Activated T-helper 2 cell treated with anti-CD3 and anti-CD28 coated beads, Interferon-gamma antibody, Interleukin-2, Interleukin-4, amounts not matched to agents 10 μg/mL and 5 μg/mL and 100 μg/mL, durations not matched to agents 14 hours and 24 hours and 36 hours (primary cell): Measurements from ENCODE around the gene GLYAT. TPM values are rescaled to one million over a fixed set of nuclear protein-coding genes. Genes with fewer than 3 reads are reported as not detected.

Experiments used
- DNase-seq: peaks from one replicate; pipeline ENCODE4 v3.0.0; 2021; ENCODE audit warnings: low spot score
- H3K27ac Mint-ChIP-seq: one replicate; pipeline ENCODE4 v1.8.0; 2021; ENCODE audit warnings: mixed read lengths
- H3K27me3 Mint-ChIP-seq: one replicate; pipeline ENCODE4 v1.8.0; 2021; ENCODE audit warnings: low read depth, mixed read lengths
- H3K36me3 Mint-ChIP-seq: one replicate; pipeline ENCODE4 v1.8.0; 2021; ENCODE audit warnings: low read depth, mixed read lengths
- H3K4me1 Mint-ChIP-seq: one replicate; pipeline ENCODE4 v1.8.0; 2021; ENCODE audit warnings: low read depth, mixed read lengths
- H3K4me3 Mint-ChIP-seq: one replicate; pipeline ENCODE4 v1.8.0; 2021; ENCODE audit warnings: low read depth, mild to moderate bottlenecking, moderate library complexity, mixed read lengths
- H3K9me3 Mint-ChIP-seq: one replicate; pipeline ENCODE4 v1.8.0; 2021; ENCODE audit warnings: mixed read lengths
- intact Hi-C: fragments of 100-400 bp; cut with micrococcal nuclease; formaldehyde crosslinking; loops from one replicate; pipeline ENCODE4 v1.15.1; 2023
- total RNA-seq: library from RNA; stranded (reverse); gene quantifications from 2 replicates; pipeline ENCODE4 v1.2.3, GENCODE V29; 2022

The GLYAT gene, protein sequence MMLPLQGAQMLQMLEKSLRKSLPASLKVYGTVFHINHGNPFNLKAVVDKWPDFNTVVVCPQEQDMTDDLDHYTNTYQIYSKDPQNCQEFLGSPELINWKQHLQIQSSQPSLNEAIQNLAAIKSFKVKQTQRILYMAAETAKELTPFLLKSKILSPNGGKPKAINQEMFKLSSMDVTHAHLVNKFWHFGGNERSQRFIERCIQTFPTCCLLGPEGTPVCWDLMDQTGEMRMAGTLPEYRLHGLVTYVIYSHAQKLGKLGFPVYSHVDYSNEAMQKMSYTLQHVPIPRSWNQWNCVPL
- total RNA-seq = not detected in 2 replicates

DNA sequence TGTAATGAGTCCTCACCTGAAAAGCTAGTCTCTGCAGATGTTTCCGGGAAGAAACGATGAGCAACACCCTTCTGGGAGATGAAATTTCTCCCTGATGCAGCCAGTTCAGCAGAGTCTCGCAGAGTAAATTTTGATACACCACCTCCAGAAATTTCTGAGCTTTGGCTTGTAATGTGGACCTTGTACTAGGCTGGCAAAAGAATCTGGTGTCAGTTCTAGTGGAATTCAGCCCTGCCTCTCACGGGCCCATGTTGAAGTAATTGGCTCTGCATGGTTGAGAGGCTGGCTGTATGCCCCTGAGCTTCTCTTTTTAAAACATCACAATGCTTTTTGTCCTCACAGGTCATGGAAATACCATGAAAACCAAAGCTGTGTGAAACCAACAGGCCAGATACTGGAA, at the start of gene GLYAT:
Gene GLYAT, minus strand, starts transcription at position 125 of the 400 bp plus-strand sequence. CDS start 7,447 bp downstream, outside the sequence.
- H3K27ac Mint-ChIP-seq = no peak within 1 kb of the TSS
- H3K4me3 Mint-ChIP-seq = no peak within 1 kb of the TSS
- intact Hi-C loops = no loop called here
- DNase-seq = no peak
- no peaks in the 10 kb centered on the region for H3K9me3 Mint-ChIP-seq
- no peaks in the 10 kb centered on the region for H3K36me3 Mint-ChIP-seq
- H3K27me3 Mint-ChIP-seq = no peaks in the 10 kb centered on the region
- peaks cover 4% of the 10 kb centered on the region for H3K4me1 Mint-ChIP-seq

DNA sequence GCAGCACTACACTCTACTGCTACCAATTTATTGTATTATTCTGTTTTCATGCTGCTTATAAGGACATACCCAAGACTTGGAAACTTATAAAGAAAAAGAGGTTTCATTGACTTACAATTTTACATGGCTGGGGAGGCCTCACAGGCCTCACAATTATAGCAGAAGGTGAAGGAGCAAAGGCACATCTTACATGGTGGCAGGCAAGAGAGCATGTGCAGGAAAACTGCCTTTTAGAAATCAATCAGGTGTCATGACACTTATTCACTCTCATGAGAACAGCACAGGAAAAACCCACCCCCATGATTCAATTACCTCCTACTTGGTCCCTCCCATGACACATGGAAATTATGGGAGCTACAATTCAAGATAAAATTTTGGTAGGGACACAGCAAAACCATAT, 49.6 kb upstream of the GLYAT start:
- H3K4me1 Mint-ChIP-seq = no peaks in the 10 kb centered on the region
- H3K4me3 Mint-ChIP-seq = no peak overlapping the region
- H3K36me3 Mint-ChIP-seq = no peaks in the 10 kb centered on the region
- no peaks in the 10 kb centered on the region for H3K9me3 Mint-ChIP-seq
- H3K27me3 Mint-ChIP-seq = peaks cover 4% of the 10 kb centered on the region
- intact Hi-C loops = no loop called here
- H3K27ac Mint-ChIP-seq = no peak overlapping the region
- DNase-seq = no peak

DNA sequence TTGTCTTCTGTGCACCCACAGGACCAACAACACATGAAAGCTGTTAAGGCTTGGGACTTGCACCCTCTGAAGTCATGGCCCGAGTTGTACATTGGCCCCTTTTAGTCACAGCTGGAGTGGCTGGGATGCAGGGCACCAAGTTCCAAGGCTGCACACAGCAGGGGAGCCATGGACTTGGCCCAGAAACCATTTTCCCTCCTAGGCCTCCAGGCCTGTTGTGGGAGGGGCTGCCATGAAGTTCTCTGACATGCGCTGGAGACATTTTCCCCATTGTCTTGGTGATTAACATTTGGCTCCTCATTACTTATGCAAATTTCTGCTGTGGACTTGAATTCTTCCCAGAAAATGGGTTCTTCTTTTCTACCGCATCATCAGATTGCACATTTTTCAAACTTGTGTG, 48.8 kb upstream of the GLYAT start:
- Mint-ChIP-seq H3K9me3 (no peaks in the 10 kb centered on the region), H3K4me3 (no peak overlapping the region)

DNA sequence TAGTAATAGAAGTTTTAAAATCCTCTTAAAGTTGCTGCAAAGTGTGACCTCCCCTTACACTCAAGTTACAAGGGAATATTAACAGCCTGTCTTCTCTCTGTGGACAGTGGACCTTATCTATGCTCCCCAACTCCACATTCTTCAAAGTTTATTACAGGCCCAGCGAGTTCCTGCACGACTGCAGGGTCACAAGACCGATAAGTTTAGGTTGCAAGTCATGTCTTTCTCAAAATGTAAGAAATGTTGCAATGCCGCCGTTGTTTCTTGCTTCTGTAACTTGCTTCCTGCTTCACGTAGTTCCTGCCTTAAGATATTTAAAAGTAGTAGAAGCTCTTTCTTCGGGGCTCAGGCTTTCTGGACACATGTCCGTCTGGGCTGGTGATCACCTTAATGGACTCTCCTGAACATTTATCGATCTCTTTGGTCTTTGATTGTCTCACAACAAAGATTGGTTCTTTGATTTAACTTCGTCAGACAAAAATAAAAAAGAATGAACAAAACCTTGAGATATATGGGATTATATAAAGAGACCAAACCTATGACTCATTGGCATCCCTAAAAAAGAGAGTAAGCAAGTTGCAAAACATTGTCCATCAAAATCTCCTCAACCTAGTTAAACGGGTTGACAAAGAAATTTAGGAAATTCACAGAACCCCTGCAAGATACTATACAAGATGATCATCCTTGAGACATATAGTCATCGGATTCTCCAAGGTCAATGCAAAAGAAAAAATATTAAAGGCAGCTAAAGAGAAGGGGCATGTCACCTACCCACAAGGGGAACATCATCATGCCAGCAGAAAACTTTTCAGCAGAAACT, 45.4 kb upstream of the GLYAT start:
- intact Hi-C loops = no loop called here
- H3K36me3 Mint-ChIP-seq = no peaks in the 10 kb centered on the region
- H3K9me3 Mint-ChIP-seq = no peaks in the 10 kb centered on the region
- H3K27me3 Mint-ChIP-seq = peaks cover 4% of the 10 kb centered on the region
- no peaks in the 10 kb centered on the region for H3K4me1 Mint-ChIP-seq
- no peak for DNase-seq
- H3K27ac Mint-ChIP-seq = no peak overlapping the region
- no peak overlapping the region for H3K4me3 Mint-ChIP-seq

More for the DNA sequence above, 48.8 kb upstream of the GLYAT start:
- Mint-ChIP-seq H3K27me3 (peaks cover 4% of the 10 kb centered on the region), H3K27ac (no peak overlapping the region), H3K4me1 (no peaks in the 10 kb centered on the region), H3K36me3 (no peaks in the 10 kb centered on the region)
- no peak for DNase-seq
- intact Hi-C loops = no loop called here

DNA sequence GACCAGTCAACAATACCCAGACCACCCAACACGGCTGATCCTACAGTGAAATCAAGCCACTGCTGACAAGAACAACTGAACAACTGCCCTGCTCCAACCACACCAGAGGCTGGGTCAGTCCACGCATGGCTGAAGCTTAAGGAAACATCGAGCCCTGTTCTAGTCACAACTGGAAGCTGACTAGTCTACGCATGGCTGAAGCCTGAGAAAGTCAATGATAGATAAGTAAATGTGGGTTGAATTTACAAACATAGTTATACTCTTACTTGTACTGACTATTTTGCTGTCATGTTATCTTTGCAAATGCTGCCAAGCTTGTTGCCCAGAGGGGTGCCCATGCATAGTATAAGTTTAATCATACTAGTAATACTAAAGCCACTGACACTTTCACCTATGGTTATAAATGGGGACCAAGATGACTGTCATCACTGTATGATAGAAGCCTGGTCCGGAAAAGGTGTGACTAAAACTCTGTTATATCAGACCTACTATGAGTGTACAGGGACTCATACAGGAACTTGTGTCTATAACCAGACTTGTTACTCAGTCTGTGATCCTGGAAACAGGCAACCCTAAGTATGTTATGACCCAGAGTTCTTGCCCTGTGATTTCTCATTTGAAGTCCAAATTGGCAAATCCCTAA, 43.4 kb upstream of the GLYAT start:
- H3K4me3 Mint-ChIP-seq = no peak overlapping the region
- intact Hi-C loops = no loop called here
- peaks cover 3% of the 10 kb centered on the region for H3K4me1 Mint-ChIP-seq
- no peak overlapping the region for H3K27ac Mint-ChIP-seq
- DNase-seq = no peak
- peaks cover 4% of the 10 kb centered on the region for H3K27me3 Mint-ChIP-seq
- no peaks in the 10 kb centered on the region for H3K9me3 Mint-ChIP-seq
- no peaks in the 10 kb centered on the region for H3K36me3 Mint-ChIP-seq

DNA sequence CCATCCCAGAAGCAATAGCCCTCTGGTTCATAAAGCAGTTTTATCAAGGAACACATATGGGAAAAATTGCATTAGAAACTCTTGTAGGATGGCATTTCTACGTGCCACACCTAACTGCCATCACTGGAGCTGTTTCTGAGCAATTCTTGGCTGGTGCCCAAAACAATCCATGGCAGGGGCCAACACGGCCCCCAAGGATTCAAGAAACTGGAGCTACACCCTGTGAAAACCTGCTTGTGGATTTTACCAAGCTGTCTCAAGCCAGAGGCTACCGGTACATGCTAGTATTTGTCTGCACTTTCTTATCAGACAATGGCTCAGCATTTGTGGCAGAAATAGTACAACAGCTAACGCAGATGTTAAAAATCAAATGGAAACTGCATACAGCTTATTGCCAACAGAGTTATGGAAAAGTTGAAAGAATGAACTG, 42.4 kb upstream of the GLYAT start:
- Mint-ChIP-seq H3K27me3 (peaks cover 6% of the 10 kb centered on the region), H3K4me1 (peaks cover 3% of the 10 kb centered on the region), H3K4me3 (no peak overlapping the region), H3K27ac (no peak overlapping the region), H3K9me3 (no peaks in the 10 kb centered on the region), H3K36me3 (no peaks in the 10 kb centered on the region)
- intact Hi-C loops = no loop called here
- no peak for DNase-seq

DNA sequence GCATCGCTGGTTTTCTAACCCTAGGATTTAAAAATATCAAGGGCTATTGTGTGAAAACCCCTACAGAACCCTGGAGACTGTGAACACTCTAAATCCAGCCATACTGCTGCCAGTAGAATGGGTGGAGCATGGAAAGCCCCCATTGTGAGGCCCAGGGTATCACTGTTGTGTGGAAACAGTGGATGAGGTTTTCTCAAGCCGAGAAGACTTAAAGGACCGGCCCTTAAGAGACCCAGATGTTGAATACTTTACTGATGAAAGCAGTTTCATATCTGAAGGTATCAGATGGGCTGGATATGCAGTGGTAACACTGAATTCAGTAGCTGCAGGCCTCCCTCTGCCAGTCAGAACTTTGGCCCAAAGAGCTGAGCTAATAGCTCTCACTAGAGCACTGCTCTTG, 41.6 kb upstream of the GLYAT start:
- DNase-seq = no peak
- no peak overlapping the region for H3K27ac Mint-ChIP-seq
- no peak overlapping the region for H3K4me3 Mint-ChIP-seq
- H3K27me3 Mint-ChIP-seq = peaks cover 6% of the 10 kb centered on the region
- H3K9me3 Mint-ChIP-seq = no peaks in the 10 kb centered on the region
- peaks cover 3% of the 10 kb centered on the region for H3K4me1 Mint-ChIP-seq
- no peaks in the 10 kb centered on the region for H3K36me3 Mint-ChIP-seq
- intact Hi-C loops = no loop called here

DNA sequence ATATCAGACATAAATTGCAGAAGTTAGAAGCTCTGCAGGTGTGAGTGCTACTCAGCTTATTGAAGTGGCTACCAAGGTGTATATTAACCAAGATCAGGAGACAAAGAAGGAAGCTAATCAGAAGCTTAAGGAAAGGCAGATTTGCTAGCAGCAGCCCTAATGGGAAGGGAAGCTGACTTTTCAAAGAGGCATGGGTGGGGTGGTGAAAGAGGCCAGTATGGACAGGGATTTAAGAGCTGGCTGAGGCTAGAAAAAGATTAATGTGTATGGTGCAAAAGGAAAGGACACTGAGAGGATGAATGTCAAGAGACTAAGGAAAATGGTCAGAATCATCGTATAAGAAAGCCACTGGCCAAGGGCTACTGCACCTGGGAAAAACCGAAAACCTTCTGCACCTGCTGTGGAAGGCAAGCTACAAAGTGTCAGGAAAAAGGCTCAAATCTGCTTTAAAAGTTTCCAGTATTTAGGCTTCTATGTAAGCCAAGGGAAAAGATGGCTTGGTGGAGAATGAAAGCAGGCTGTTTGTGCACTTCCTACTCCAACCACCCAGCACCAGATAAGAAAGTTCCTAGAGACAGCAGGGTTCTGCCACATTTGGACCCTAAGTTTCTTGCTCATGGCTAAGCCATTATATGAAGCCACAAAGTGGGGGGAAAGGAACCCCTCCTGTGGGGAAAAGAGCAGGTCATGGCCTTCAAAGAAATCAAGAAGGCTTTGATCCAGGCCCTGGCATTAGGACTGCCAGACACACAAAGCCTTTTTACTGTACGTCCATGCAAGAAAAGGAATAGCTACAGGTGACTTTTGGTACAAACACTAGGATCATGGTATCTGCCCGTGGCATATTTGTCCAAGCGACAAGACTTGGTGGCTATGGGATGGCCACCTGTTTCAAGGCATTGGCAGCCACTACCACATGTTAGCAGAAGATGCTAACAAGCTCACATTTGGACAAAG, 40.9 kb upstream of the GLYAT start:
- H3K4me1 Mint-ChIP-seq = peaks cover 3% of the 10 kb centered on the region
- H3K27me3 Mint-ChIP-seq = peaks cover 6% of the 10 kb centered on the region
- DNase-seq = no peak
- H3K9me3 Mint-ChIP-seq = no peaks in the 10 kb centered on the region
- intact Hi-C loops = no loop called here
- no peak overlapping the region for H3K4me3 Mint-ChIP-seq
- no peak overlapping the region for H3K27ac Mint-ChIP-seq
- H3K36me3 Mint-ChIP-seq = no peaks in the 10 kb centered on the region

DNA sequence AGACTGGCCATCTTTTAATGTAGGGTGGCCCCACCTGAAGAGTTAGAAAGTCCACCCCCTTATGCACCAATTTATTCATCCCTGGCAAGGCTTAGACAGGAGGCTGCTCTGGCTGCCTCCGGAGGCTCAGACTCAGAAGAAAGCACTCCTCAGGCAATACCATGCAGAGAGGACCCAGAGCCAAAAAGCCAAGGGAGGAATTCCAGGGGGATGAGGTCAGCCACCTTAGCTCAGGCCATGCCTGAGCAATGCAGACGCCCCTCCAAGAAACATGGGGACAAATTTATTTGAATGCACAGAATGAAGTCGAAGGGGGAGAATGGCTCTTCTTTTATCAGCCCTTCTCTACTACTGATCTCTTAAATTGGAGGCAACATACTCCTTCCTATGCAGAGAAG, 39.7 kb upstream of the GLYAT start:
- Mint-ChIP-seq H3K36me3 (no peaks in the 10 kb centered on the region), H3K4me3 (no peak overlapping the region), H3K4me1 (peaks cover 3% of the 10 kb centered on the region), H3K27me3 (peaks cover 2% of the 10 kb centered on the region), H3K27ac (no peak overlapping the region), H3K9me3 (no peaks in the 10 kb centered on the region)
- intact Hi-C loops = no loop called here
- DNase-seq = no peak

DNA sequence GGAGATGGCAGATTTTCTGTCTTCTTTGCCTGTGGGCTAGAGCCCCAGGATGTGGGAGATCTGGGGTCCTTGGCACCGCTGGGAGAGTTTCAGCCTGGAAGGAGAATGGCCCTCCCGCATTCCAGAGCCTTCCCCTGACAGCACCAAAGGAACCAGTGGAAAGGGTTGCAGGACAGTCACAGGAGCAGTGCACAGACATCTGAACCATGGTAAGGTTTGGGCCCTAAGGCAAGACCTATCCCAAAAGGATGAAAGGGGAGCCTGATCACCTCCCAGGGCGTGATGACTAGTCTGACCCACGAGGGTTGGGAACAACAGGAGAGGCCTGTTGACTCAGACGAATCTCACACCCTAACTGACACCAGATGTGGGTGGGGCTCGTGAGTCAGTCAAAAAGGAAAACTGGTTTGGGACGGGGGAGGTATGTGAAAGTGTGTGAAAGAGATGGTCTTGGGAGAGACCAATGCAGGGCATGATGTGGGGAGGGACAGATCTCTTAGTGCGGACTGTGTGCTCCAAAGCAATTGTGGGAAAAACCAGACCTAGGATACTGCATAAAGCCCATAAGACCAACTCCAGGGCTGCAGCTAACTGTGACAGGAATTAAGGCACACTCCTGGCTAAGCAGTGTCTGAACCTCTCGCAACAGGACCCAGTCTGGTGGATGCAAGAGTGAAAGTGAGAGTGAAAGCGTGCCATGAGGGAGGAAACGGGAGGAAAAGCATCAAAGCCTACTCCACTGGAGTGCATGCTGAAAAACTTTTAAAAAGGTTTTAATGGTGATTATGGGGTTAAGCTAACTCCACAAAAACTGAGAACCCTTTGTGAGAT, 39.1 kb upstream of the GLYAT start:
- Mint-ChIP-seq H3K36me3 (no peaks in the 10 kb centered on the region), H3K4me3 (no peak overlapping the region), H3K27ac (no peak overlapping the region), H3K9me3 (no peaks in the 10 kb centered on the region), H3K27me3 (peaks cover 2% of the 10 kb centered on the region), H3K4me1 (peaks cover 3% of the 10 kb centered on the region)
- no peak for DNase-seq
- intact Hi-C loops = no loop called here

DNA sequence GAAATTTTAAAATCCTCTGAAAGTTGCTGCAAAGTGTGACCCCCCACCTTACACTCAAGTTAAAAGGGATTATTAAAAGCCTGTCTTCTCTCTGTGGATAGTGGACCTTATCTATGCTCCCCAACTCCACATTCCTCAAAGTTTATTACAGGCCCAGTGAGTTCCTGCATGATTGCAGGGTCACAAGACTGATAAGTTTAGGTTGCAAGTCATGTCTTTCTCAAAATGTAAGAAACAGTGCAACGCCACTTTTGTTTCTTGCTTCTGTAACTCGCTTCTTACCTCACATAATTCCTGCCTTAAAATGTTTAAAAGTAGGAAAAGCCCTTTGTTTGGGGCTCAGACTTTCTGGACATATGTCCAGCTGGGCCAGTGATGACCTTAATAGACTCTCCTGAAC, 38.4 kb upstream of the GLYAT start:
- DNase-seq = no peak
- Mint-ChIP-seq H3K4me1 (peaks cover 3% of the 10 kb centered on the region), H3K27me3 (peaks cover 2% of the 10 kb centered on the region), H3K4me3 (no peak overlapping the region), H3K36me3 (no peaks in the 10 kb centered on the region), H3K27ac (no peak overlapping the region), H3K9me3 (no peaks in the 10 kb centered on the region)
- intact Hi-C loops = no loop called here
